NCI-H1436 (cell line): Measurements from ENCODE around the gene CEP162.
"Not testable (repeated sequence)": the region's sequence is repeated elsewhere in the genome, so short reads cannot be mapped to it uniquely, and the experiment has no call there.

Source experiments
- DNase-seq: peaks from one replicate; lab custom pipeline; 2025; lab: John Stamatoyannopoulos, UW

The CEP162 gene

GRCh38 chr6:84242265-84242664 is 14.8 kb upstream of the CEP162 start:
- DNase-seq: no peak

GRCh38 chr6:84228198-84228543 is 728 bp upstream of the CEP162 start:
- DNase-seq: no peak

- DNase-seq: no peak
Observed at GRCh38 chr6:84227044-84227433, 404 bp downstream of the CEP162 start.

- DNase-seq: no peak
Observed at GRCh38 chr6:84224251-84224650, 3.2 kb downstream of the CEP162 start.

GRCh38 chr6:84223608-84224007 is 3.8 kb downstream of the CEP162 start:
- not testable (repeated sequence) for DNase-seq

GRCh38 chr6:84222426-84222825 is 5.0 kb downstream of the CEP162 start:
- DNase-seq: no peak

GRCh38 chr6:84220809-84221409 is 6.5 kb downstream of the CEP162 start:
- DNase-seq: peak; percentile 4

GRCh38 chr6:84218091-84218490 is 9.4 kb downstream of the CEP162 start:
- DNase-seq: no peak

GRCh38 chr6:84213217-84213616 is 14.2 kb downstream of the CEP162 start:
- DNase-seq: no peak

- no peak for DNase-seq
Observed at GRCh38 chr6:84204011-84204410, 23.4 kb downstream of the CEP162 start.

- DNase-seq: not testable (repeated sequence)
Observed at GRCh38 chr6:84199987-84200386, 27.5 kb downstream of the CEP162 start.

GRCh38 chr6:84197708-84198107 is 29.7 kb downstream of the CEP162 start:
- DNase-seq: no peak

- DNase-seq: no peak
Observed at GRCh38 chr6:84193114-84193708, 34.2 kb downstream of the CEP162 start.

GRCh38 chr6:84191802-84192201 is 35.6 kb downstream of the CEP162 start:
- no peak for DNase-seq

- not testable (repeated sequence) for DNase-seq
Observed at GRCh38 chr6:84189356-84189755, 38.1 kb downstream of the CEP162 start.

GRCh38 chr6:84183430-84183829 is 44.0 kb downstream of the CEP162 start:
- DNase-seq: no peak

GRCh38 chr6:84182001-84182400 is 45.4 kb downstream of the CEP162 start:
- no peak for DNase-seq

GRCh38 chr6:84177241-84177640 is 50.2 kb downstream of the CEP162 start:
- DNase-seq: no peak

- DNase-seq: no peak
Observed at GRCh38 chr6:84172574-84172973, 54.9 kb downstream of the CEP162 start.

- DNase-seq: no peak
Observed at GRCh38 chr6:84172080-84172479, 55.4 kb downstream of the CEP162 start.

GRCh38 chr6:84167457-84167856 is 60.0 kb downstream of the CEP162 start:
- no peak for DNase-seq

GRCh38 chr6:84166395-84166794 is 61.0 kb downstream of the CEP162 start:
- DNase-seq: no peak

- not testable (repeated sequence) for DNase-seq
Observed at GRCh38 chr6:84164328-84164727, 63.1 kb downstream of the CEP162 start.

GRCh38 chr6:84161190-84161589 is 66.3 kb downstream of the CEP162 start:
- DNase-seq: no peak
